Hematopoietic multipotent progenitor cell treated with erythropoietin and hydrocortisone succinate and interleukin-3 and kit ligand, for 4 days (in vitro differentiated cells): ENCODE results near the gene LRRD1.
"Not testable (repeated sequence)": the region's sequence is repeated elsewhere in the genome, so short reads cannot be mapped to it uniquely, and the experiment has no call there.

Experiments
- DNase-seq: peaks from one replicate; pipeline ENCODE4 v3.0.0-alpha.2; 2015

LRRD1 gene

GRCh38 chr7:92137557-92137956 lies 41.4 kb downstream of the LRRD1 start:
- DNase-seq = peak; percentile 52

GRCh38 chr7:92135052-92135889 lies 43.7 kb downstream of the LRRD1 start:
- DNase-seq = peak; percentile 56

- peak; percentile 96 for DNase-seq
Measured at GRCh38 chr7:92134271-92135051, 44.5 kb downstream of the LRRD1 start, which contains the start of gene CYP51A1. TSS of gene CYP51A1 (minus strand) at chr7:92134477. CDS start at chr7:92134364, 113 bp downstream.

DNA sequence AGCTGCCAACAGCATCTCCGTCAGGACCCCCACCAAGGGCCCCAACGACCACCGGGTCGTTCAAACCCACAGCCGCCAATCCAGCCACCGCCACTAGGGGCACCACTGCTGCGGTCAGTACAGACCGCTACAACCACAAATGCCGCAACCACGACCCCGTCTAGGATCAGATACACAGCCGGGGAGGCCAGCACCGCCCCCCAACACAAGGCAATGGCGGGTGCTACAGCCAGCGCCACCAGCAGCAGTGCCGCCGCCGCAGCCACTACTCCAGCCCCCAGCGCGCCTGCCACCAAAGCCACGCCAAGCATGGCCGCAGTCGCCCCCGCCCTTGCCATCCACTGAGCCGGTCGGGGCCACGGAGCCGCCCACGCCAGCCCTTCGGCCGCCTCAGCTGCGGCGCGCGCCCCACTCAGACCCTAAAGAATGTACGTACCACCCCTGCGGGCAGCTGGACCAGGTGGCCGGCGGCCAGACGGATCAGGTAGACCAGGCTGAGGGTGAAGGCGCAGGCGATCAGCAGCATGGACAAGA lies 45.1 kb downstream of the LRRD1 start:
- DNase-seq = peak; percentile 83

DNA sequence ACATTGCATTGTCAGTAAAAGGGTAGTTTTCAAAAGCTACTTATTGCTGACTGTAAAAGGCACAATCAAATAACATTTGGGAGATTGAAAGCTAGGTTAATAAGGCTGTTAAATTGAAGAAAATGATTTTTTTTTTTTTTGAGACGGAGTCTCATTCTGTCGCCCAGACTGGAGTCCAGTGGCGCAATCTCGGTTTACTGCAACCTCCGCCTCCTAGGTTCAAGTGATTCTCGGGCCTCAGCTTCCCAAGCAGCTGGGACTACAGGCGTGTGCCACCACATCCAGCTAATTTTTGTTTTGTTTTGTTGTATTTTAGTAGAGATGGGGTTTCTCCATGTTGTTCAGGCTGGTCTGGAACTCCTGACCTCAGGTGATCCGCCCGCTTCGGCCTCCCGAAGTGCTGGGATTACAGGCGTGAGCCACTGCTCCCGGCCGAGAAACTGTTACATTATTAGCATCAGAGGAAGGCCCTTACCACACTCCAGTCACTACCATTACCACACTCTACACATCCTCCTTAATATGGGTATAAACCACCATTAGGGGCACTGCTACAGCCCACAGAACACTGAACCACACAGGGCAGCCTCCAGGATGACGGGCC lies 45.7 kb downstream of the LRRD1 start:
- peak; percentile 13 for DNase-seq

GRCh38 chr7:92131764-92132330 lies 47.1 kb downstream of the LRRD1 start:
- DNase-seq = peak; percentile 18

DNA sequence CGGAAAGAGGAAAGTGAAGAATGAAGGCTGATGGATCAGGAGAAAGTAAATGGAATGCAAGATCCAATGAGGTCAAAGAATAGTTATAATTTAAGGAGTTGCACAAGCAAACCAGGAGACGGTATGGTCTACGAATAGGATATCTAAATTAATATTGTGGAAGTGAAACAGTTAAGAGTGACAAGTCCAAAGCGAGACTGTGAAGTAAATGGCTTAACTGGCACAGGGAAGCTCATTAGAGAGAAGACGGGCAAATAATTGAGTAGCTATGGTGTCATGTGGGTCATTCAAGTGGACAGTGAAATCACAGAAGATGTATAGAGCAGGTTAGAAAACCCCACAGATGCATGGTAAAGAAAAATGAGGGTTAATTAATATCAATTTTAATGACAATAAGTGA lies 47.8 kb downstream of the LRRD1 start:
- DNase-seq = no peak

- DNase-seq = no peak
Measured at GRCh38 chr7:92121681-92122080, 57.3 kb downstream of the LRRD1 start.

- no peak for DNase-seq
Measured at GRCh38 chr7:92119213-92119759, 59.7 kb downstream of the LRRD1 start.

- DNase-seq = no peak
Measured at GRCh38 chr7:92116949-92117348, 62.0 kb downstream of the LRRD1 start.

DNA sequence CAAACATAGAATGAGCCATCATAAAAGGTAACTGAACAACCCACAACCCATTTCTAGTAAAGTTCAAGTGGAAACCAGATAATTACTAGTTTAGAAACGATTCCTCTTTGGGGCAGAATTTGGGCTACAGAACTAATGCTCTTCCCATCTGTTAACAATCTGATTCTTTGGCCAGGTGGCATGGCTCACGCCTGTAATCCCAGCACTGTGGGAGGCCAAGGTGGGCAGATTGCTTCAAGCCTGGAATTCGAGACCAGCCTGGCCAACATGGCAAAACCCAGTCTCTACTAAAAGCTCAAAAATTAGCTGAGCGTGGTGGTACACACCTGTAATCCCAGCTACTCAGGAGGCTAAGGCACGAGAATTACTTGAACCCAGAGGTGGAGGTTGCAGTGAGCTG lies 63.1 kb downstream of the LRRD1 start:
- no peak for DNase-seq

DNA sequence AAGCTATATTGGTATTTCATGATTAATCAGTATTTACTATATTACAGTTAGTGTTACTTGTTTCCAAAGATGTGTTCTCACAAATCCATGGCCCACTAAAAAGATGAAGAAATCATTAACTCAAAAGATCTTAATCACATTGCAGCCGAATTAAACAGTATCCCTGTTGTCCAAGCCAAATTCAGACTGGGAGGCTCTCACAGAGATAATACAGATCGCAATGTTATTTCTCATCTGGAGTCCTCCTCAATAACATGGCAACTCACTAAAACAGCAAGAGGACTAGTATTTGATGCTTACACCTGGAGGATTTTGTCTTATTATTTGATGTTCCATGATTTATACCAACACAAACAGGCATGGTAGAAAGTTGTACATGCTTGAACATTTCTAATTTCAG lies 68.1 kb downstream of the LRRD1 start:
- DNase-seq = no peak

GRCh38 chr7:92108821-92109220 lies 70.1 kb downstream of the LRRD1 start:
- DNase-seq = no peak

DNA sequence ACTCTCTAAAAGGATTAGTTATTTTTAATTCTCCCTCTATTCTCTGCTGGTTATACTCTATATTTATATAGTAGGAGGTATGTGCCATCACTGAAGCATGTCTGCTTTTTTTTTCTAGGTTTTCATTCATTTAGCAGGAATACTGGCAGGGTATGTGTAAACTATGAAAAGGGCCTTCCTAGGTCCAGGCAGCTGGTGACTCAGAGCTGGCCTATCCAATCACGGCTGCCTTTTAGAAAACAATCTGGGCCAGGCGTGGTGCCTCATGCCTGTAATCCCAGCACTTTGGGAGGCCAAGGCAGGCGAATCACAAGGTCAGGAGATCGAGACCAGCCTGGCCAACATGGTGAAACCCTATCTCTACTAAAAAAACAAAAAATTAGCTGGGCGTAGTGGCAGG lies 76.1 kb downstream of the LRRD1 start:
- not testable (repeated sequence) for DNase-seq

DNA sequence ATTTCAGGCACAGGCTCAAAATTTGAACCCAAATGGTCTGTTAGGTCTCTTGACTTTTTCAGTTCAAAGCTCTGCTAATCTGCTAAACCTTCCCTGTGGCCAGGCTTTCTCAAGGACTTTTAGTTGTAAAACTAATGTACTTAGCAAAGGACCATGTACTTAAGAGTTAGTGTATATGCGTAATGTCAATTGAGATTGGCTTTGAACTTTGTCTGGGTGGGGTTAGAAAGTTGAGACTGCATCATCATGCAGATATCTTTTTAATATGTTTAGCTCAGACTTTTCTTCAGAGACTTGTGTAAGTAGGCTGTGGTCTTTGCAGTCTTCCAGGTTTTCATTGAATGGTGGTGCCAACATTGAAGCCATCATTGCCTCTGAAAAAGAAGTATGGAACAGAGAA lies 78.4 kb downstream of the LRRD1 start:
- DNase-seq = no peak

GRCh38 chr7:92095380-92095779 lies 83.6 kb downstream of the LRRD1 start:
- DNase-seq = no peak
